HUES48 (cell line): ENCODE measurements around the gene PIAS1.

Experiments
- H3K27ac ChIP-seq: one replicate; pipeline ENCODE4 v1.7.0; 2013; ENCODE audit warnings: low read depth, low read length, inconsistent platforms
- H3K27me3 ChIP-seq: 2 replicates; pipeline ENCODE4 v1.6.1; 2013; ENCODE audit warnings: mild to moderate bottlenecking, low read length; ENCODE audit not compliant: control insufficient read depth, insufficient read depth
- H3K36me3 ChIP-seq: 2 replicates; pipeline ENCODE4 v1.6.1; 2013; ENCODE audit warnings: low read length; ENCODE audit not compliant: control insufficient read depth, insufficient read depth
- H3K4me1 ChIP-seq: 2 replicates; pipeline ENCODE4 v1.6.1; 2013; ENCODE audit warnings: mild to moderate bottlenecking, low read length; ENCODE audit not compliant: control insufficient read depth, insufficient read depth
- H3K4me3 ChIP-seq: 2 replicates; pipeline ENCODE4 v1.5.1; 2013; ENCODE audit warnings: mild to moderate bottlenecking, low read depth, low read length
- H3K9ac ChIP-seq: 2 replicates; pipeline ENCODE4 v1.6.1; 2013; ENCODE audit warnings: mild to moderate bottlenecking, low read depth, low read length, moderate library complexity
- H3K9me3 ChIP-seq: 2 replicates; pipeline ENCODE4 v1.6.1; 2013; ENCODE audit warnings: low read length; ENCODE audit not compliant: control insufficient read depth, insufficient read depth

Gene PIAS1

GRCh38 chr15:68126396-68126795 lies 72.3 kb downstream of the PIAS1 start:
- Histone ChIP-seq H3K9ac (no peak overlapping the region), H3K27ac (no peak overlapping the region), H3K27me3 (no peaks in the 10 kb centered on the region), H3K9me3 (no peaks in the 10 kb centered on the region), H3K4me3 (no peak overlapping the region), H3K36me3 (no peaks in the 10 kb centered on the region), H3K4me1 (no peaks in the 10 kb centered on the region)

- H3K9ac ChIP-seq = no peak overlapping the region
- no peaks in the 10 kb centered on the region for H3K36me3 ChIP-seq
- H3K27me3 ChIP-seq = no peaks in the 10 kb centered on the region
- no peak overlapping the region for H3K4me3 ChIP-seq
- H3K4me1 ChIP-seq = no peaks in the 10 kb centered on the region
- H3K27ac ChIP-seq = no peak overlapping the region
- H3K9me3 ChIP-seq = no peaks in the 10 kb centered on the region
These were observed 75.0 kb downstream of the PIAS1 start for GRCh38 chr15:68129072-68129471.

GRCh38 chr15:68130851-68131250 lies 76.7 kb downstream of the PIAS1 start:
- Histone ChIP-seq H3K27me3 (no peaks in the 10 kb centered on the region), H3K4me3 (no peak overlapping the region), H3K27ac (no peak overlapping the region), H3K36me3 (no peaks in the 10 kb centered on the region), H3K9me3 (no peaks in the 10 kb centered on the region), H3K9ac (no peak overlapping the region), H3K4me1 (no peaks in the 10 kb centered on the region)

GRCh38 chr15:68137096-68137495 lies 83.0 kb downstream of the PIAS1 start:
- no peak overlapping the region for H3K4me3 ChIP-seq
- H3K9ac ChIP-seq = no peak overlapping the region
- no peak overlapping the region for H3K27ac ChIP-seq
- H3K4me1 ChIP-seq = peaks cover 2% of the 10 kb centered on the region; the same call in 1 of the 2 replicates
- no peaks in the 10 kb centered on the region for H3K27me3 ChIP-seq
- H3K9me3 ChIP-seq = no peaks in the 10 kb centered on the region
- peaks cover 3% of the 10 kb centered on the region; the same call in 1 of the 2 replicates for H3K36me3 ChIP-seq

- peaks cover 2% of the 10 kb centered on the region; the same call in 1 of the 2 replicates for H3K4me1 ChIP-seq
- no peak overlapping the region for H3K9ac ChIP-seq
- H3K27ac ChIP-seq = no peak overlapping the region
- no peaks in the 10 kb centered on the region for H3K27me3 ChIP-seq
- no peaks in the 10 kb centered on the region for H3K9me3 ChIP-seq
- peaks cover 30% of the 10 kb centered on the region for H3K36me3 ChIP-seq
- H3K4me3 ChIP-seq = no peak overlapping the region
These were observed 89.0 kb downstream of the PIAS1 start for GRCh38 chr15:68143129-68143528.

- H3K4me3 ChIP-seq = no peak overlapping the region
- no peak overlapping the region for H3K27ac ChIP-seq
- no peaks in the 10 kb centered on the region for H3K27me3 ChIP-seq
- no peak overlapping the region for H3K9ac ChIP-seq
- no peaks in the 10 kb centered on the region for H3K9me3 ChIP-seq
- H3K36me3 ChIP-seq = peaks cover 30% of the 10 kb centered on the region
- H3K4me1 ChIP-seq = peaks cover 1% of the 10 kb centered on the region; the same call in 1 of the 2 replicates
These were observed 89.7 kb downstream of the PIAS1 start for GRCh38 chr15:68143785-68144184.

GRCh38 chr15:68145706-68146105 lies 91.6 kb downstream of the PIAS1 start:
- H3K9me3 ChIP-seq = no peaks in the 10 kb centered on the region
- H3K36me3 ChIP-seq = peaks cover 30% of the 10 kb centered on the region
- H3K27me3 ChIP-seq = no peaks in the 10 kb centered on the region

GRCh38 chr15:68148039-68148438 lies 93.9 kb downstream of the PIAS1 start:
- Histone ChIP-seq H3K4me1 (no peaks in the 10 kb centered on the region), H3K36me3 (peaks cover 26% of the 10 kb centered on the region), H3K9me3 (no peaks in the 10 kb centered on the region)

More at GRCh38 chr15:68145706-68146105, 91.6 kb downstream of the PIAS1 start:
- H3K4me3 ChIP-seq = no peak overlapping the region
- H3K4me1 ChIP-seq = no peaks in the 10 kb centered on the region
- H3K9ac ChIP-seq = no peak overlapping the region
- H3K27ac ChIP-seq = no peak overlapping the region

GRCh38 chr15:68149059-68149458 lies 94.9 kb downstream of the PIAS1 start:
- H3K9ac ChIP-seq = no peak overlapping the region
- no peak overlapping the region for H3K27ac ChIP-seq
- no peak overlapping the region for H3K4me3 ChIP-seq
- H3K4me1 ChIP-seq = no peaks in the 10 kb centered on the region
- no peaks in the 10 kb centered on the region for H3K9me3 ChIP-seq
- H3K36me3 ChIP-seq = peaks cover 30% of the 10 kb centered on the region
- no peaks in the 10 kb centered on the region for H3K27me3 ChIP-seq

More at GRCh38 chr15:68148039-68148438, 93.9 kb downstream of the PIAS1 start:
- Histone ChIP-seq H3K4me3 (no peak overlapping the region), H3K9ac (no peak overlapping the region), H3K27me3 (no peaks in the 10 kb centered on the region), H3K27ac (no peak overlapping the region)

GRCh38 chr15:68150187-68150586 lies 96.1 kb downstream of the PIAS1 start:
- no peaks in the 10 kb centered on the region for H3K9me3 ChIP-seq
- H3K27ac ChIP-seq = no peak overlapping the region
- H3K36me3 ChIP-seq = peaks cover 31% of the 10 kb centered on the region
- H3K9ac ChIP-seq = no peak overlapping the region
- H3K4me3 ChIP-seq = no peak overlapping the region
- no peaks in the 10 kb centered on the region for H3K27me3 ChIP-seq
- H3K4me1 ChIP-seq = no peaks in the 10 kb centered on the region

- Histone ChIP-seq H3K4me1 (no peaks in the 10 kb centered on the region), H3K36me3 (peaks cover 32% of the 10 kb centered on the region), H3K27ac (no peak overlapping the region), H3K9ac (no peak overlapping the region), H3K4me3 (no peak overlapping the region), H3K9me3 (no peaks in the 10 kb centered on the region), H3K27me3 (no peaks in the 10 kb centered on the region)
These were observed 97.2 kb downstream of the PIAS1 start for GRCh38 chr15:68151277-68151676.

GRCh38 chr15:68152342-68152741 lies 98.2 kb downstream of the PIAS1 start:
- Histone ChIP-seq H3K27me3 (no peaks in the 10 kb centered on the region), H3K36me3 (peaks cover 25% of the 10 kb centered on the region), H3K9me3 (no peaks in the 10 kb centered on the region), H3K27ac (no peak overlapping the region), H3K4me3 (no peak overlapping the region), H3K9ac (no peak overlapping the region), H3K4me1 (no peaks in the 10 kb centered on the region)
